ENCODE results near the gene THOC2. TPM values are rescaled to one million over a fixed set of nuclear protein-coding genes. Genes with fewer than 3 reads are reported as not detected.
"Not testable (repeated sequence)": the region's sequence is repeated elsewhere in the genome, so short reads cannot be mapped to it uniquely, and the experiment has no call there.

The THOC2 gene
- total RNA-seq, 6 donors from 2014 or later, result 63.0 to 229 (median 103) TPM

DNA sequence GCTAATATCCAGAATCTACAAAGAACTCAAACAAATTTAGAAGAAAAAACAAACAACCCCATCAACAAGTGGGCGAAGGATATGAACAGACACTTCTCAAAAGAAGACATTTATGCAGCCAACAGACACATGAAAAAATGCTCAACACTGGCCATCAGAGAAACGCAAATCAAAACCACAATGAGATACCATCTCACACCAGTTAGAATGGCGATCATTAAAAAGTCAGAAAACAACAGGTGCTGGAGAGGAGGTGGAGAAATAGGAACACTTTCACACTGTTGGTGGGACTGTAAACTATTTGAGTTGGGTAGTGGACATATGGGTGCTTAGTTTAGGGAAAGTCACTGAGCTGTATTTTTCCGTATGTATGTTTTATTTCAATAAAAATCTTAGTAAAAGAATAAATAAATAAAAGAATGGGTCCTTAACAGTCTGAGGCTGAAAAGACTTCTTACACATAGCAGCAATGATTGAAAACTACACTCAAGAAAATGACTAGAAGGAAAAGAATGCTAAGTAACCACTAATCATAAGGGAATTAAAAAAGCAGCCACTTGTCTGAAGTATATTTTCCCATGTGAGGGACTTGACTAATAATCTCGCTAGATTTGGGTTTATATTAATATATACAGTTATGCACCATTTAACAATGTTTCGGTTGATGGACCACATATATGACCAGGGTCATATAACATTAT lies 68.2 kb downstream of the THOC2 start:
- H3K27ac ChIP-seq, result peak overlapping the region in 2 of 4 donors; percentile 16 to 53

DNA sequence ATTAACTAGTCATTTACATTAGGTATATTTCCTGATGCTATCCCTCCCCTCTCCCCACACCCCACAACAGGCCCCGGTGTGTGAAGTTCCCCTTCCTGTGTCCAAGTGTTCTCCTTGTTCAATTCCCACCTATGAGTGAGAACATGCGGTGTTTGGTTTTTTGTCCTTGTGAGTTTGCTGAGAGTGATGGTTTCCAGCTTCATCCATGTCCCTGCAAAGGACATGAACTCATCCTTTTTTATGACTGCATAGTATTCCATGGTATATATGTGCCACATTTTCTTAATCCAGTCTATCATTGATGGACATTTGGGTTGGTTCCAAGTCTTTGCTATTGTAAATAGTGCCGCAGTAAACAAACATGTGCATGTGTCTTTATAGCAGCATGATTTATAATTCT lies 69.1 kb downstream of the THOC2 start:
- not testable (repeated sequence) for ATAC-seq (ENCODE audit: low FRiP score in 2 of 2); H3K9me3 ChIP-seq; H3K27ac ChIP-seq; DNase-seq; H3K27me3 ChIP-seq; H3K4me3 ChIP-seq; H3K4me1 ChIP-seq
- peaks cover 0 to 24% (median 4%) of the 10 kb centered on the region in 4 donors for H3K36me3 ChIP-seq
- WGBS, 2 donors, result 87 to 96% methylated on average over 3 of the region's 3 CpGs

More for the DNA sequence above, 68.2 kb downstream of the THOC2 start:
- H3K9me3 ChIP-seq, H3K4me3 ChIP-seq, H3K27me3 ChIP-seq, DNase-seq, H3K4me1 ChIP-seq: not testable (repeated sequence)
- peak in 1 of 4 donors; percentile 22 for TF ChIP-seq EP300 (IDR thresholded peaks at IDR 0.05)
- H3K36me3 ChIP-seq, result peaks cover 0 to 24% (median 4%) of the 10 kb centered on the region in 4 donors
- 70 to 74% methylated on average over 6 of the region's 6 CpGs for WGBS, 2 donors
- peak in 1 of 2 donors; percentile 60 for ATAC-seq (ENCODE audit: low FRiP score in 2 of 2)

DNA sequence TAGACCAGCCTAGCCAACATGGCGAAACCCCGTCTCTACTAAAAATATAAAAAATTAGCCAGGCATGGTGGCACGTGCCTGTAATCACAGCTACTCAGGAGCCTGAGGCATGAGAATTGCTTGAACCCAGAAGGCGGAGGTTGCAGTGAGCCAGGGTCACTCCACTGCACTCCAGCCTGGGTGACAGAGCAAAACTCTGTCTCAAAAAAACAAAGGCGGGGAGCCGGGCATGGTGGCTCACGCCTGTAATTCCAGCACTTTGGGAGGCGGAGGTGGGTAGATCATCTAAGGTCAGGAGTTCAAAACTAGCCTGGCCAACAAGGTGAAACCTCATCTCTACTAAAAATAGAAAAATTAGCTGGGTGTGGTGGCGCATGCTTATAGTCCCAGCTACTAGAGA lies 76.3 kb downstream of the THOC2 start:
- H3K36me3 ChIP-seq; H3K27ac ChIP-seq; H3K4me1 ChIP-seq; H3K4me3 ChIP-seq; H3K27me3 ChIP-seq; H3K9me3 ChIP-seq; ATAC-seq (ENCODE audit: low FRiP score in 2 of 2); DNase-seq: not testable (repeated sequence)
- WGBS, 2 donors, result 91 to 94% methylated on average over 9 of the region's 9 CpGs

DNA sequence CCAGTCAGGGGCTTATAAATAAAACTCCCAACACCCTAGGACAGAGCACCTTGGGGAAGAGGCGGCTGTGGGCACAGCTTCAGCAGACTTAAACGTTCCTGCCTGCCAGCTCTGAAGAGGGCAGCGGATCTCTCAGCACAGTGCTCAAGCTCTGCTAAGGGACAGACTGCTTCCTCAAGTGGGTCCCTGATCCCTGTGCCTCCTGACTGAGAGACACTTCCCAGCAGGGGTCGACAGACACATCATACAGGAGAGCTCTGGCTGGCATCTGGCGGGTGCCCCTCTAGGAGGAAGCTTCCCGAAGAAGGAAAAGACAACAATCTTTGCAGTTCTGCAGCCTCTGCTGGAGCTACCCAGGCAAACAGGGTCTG lies 84.1 kb downstream of the THOC2 start:
- H3K36me3 ChIP-seq; DNase-seq; H3K9me3 ChIP-seq; H3K27me3 ChIP-seq; H3K4me3 ChIP-seq; ATAC-seq (ENCODE audit: low FRiP score in 2 of 2): not testable (repeated sequence)
- Histone ChIP-seq H3K27ac (peak overlapping the region in 2 of 4 donors; percentile 40 to 42), H3K4me1 (peaks cover 0 to 15% (median 2%) of the 10 kb centered on the region in 4 donors)
- WGBS, 2 donors, result 55% methylated on average over 6 of the region's 6 CpGs; no CpG with 5 or more reads in 1 of the 2 donors

DNA sequence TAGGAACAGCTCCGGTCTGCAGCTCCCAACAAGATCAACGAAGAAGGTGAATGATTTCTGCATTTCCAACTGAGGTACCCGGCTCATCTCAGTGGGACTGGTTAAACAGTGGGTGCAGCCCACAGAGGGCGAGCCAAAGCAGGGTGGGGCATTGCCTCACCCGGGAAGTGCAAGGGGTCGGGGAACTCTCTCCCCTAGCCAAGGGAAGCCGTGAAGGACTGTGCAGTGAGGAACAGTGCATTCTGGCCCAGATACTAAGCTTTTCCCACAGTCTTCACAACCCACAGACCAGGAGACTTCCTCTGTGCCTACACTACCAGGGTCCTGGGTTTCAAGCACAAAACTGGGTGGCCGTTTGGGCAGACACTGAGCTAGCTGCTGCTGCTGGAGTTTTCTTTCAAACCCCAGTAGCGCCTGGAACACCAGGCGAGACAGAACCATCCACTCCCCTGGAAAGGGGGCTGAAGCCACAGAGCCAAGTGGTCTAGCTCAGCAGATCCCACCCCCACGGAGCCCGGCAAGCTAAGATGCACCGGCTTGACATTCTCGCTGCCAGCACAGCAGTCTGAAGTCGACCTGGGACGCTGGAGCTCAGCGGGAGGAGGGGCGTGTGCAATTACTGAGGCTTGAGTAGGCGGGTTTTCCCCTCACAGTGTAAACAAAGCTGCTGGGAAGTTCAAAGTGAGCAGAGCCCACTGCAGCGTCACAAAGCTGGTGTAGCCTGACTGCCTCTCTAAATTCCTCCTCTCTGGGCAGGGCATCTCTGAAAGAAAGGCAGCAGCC lies 84.6 kb downstream of the THOC2 start:
- H3K36me3 ChIP-seq, result no peaks in the 10 kb centered on the region
- H3K4me3 ChIP-seq, result no peak overlapping the region
- H3K27me3 ChIP-seq, result no peaks in the 10 kb centered on the region
- peak in 1 of 2 donors; percentile 72 for DNase-seq
- peak; percentile 72 to 87 for ATAC-seq (ENCODE audit: low FRiP score in 2 of 2)
- TF ChIP-seq EP300 (IDR thresholded peaks at IDR 0.05) (no peak), POLR2A (IDR thresholded peaks at IDR 0.05) (no peak), POLR2AphosphoS5 (IDR thresholded peaks at IDR 0.05) (no peak)
- TF ChIP-seq, protein P1, sequence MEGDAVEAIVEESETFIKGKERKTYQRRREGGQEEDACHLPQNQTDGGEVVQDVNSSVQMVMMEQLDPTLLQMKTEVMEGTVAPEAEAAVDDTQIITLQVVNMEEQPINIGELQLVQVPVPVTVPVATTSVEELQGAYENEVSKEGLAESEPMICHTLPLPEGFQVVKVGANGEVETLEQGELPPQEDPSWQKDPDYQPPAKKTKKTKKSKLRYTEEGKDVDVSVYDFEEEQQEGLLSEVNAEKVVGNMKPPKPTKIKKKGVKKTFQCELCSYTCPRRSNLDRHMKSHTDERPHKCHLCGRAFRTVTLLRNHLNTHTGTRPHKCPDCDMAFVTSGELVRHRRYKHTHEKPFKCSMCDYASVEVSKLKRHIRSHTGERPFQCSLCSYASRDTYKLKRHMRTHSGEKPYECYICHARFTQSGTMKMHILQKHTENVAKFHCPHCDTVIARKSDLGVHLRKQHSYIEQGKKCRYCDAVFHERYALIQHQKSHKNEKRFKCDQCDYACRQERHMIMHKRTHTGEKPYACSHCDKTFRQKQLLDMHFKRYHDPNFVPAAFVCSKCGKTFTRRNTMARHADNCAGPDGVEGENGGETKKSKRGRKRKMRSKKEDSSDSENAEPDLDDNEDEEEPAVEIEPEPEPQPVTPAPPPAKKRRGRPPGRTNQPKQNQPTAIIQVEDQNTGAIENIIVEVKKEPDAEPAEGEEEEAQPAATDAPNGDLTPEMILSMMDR (IDR thresholded peaks at IDR 0.05), result no peak
- H3K27ac ChIP-seq, result peak overlapping the region in 3 of 4 donors; percentile 4 to 42 (median 40)
- H3K4me1 ChIP-seq, result peaks cover 0 to 15% (median 2%) of the 10 kb centered on the region in 4 donors
- no peaks in the 10 kb centered on the region for H3K9me3 ChIP-seq
- 45 to 68% methylated on average over 3 to 20 of the region's 20 CpGs for WGBS, 2 donors

DNA sequence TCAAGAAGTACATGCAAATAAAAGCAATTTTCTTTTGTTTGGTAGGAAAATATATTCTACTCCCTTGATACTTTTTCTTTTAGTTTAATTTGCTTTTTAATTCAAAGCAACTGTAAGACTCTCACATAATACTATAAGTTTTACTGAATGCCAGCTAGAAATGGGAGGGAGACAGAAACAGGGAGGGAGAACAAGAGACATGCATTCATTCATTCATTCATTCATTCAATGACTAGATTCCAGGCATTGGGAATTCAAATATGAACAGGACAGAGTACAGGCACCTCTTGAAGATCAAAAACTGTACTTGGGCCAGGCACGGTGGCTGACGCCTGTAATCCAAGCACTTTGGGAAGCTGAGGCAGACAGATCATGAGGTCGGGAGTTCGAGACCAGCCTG lies 85.6 kb downstream of the THOC2 start:
- Histone ChIP-seq H3K36me3 (no peaks in the 10 kb centered on the region), H3K27ac (no peak overlapping the region), H3K9me3 (no peaks in the 10 kb centered on the region), H3K4me1 (peaks cover 0 to 15% (median 2%) of the 10 kb centered on the region in 4 donors), H3K4me3 (no peak overlapping the region), H3K27me3 (no peaks in the 10 kb centered on the region)
- WGBS, 2 donors, result 92 to 98% methylated on average over 4 of the region's 4 CpGs
- TF ChIP-seq POLR2AphosphoS5 (IDR thresholded peaks at IDR 0.05) (no peak), EP300 (IDR thresholded peaks at IDR 0.05) (no peak), POLR2A (IDR thresholded peaks at IDR 0.05) (no peak)
- TF ChIP-seq, protein P1 (IDR thresholded peaks at IDR 0.05), result no peak
- no peak for ATAC-seq (ENCODE audit: low FRiP score in 2 of 2)
- no peak for DNase-seq

All from upper lobe of left lung (tissue), 6 donors.